A673 (cell line): ENCODE results near the gene ELL. TPM values are rescaled to one million over a fixed set of nuclear protein-coding genes. Genes with fewer than 3 reads are reported as not detected.

Experiments used
- BruUV-seq: library from RNA; stranded (reverse); fragments of 400-500 nt; replicated peaks from 2 replicates; lab custom pipeline; 2021; lab: Mats Ljungman, UMichigan
- CTCF ChIA-PET: fragments of 300-600 bp; sonication (Branson Sonifier 250); formaldehyde crosslinking; loops from one replicate; lab custom pipeline; 2022; ENCODE audit warnings: antibody characterized with exemption; lab: Charles Lee
- POLR2A ChIA-PET: fragments of 300-600 bp; sonication (Branson Sonifier 250); formaldehyde crosslinking; loops from one replicate; lab custom pipeline; 2022; ENCODE audit warnings: antibody characterized with exemption; ENCODE audit not compliant: low non-redundant PET; lab: Charles Lee
- DNase-seq: peaks from one replicate; pipeline ENCODE4 v3.0.0-alpha.2; 2015; ENCODE audit warnings: low spot score
- H3K27ac ChIP-seq: fragments of 200-600 bp; sonication (generic); 2 replicates; pipeline ENCODE4 v1.5.1; 2016; ENCODE audit warnings: mixed run types, low read depth, mild to moderate bottlenecking, mixed read lengths, antibody characterized with exemption, low read length; ENCODE audit not compliant: poor library complexity, severe bottlenecking
- H3K27me3 ChIP-seq: fragments of 200-600 bp; sonication (generic); replicated peaks from 2 replicates; pipeline ENCODE4 v1.6.1; 2017; ENCODE audit warnings: mixed run types, low read depth, mild to moderate bottlenecking, mixed read lengths, antibody characterized with exemption, low read length; ENCODE audit not compliant: insufficient read depth, poor library complexity
- H3K36me3 ChIP-seq: fragments of 200-600 bp; sonication (generic); 2 replicates; pipeline ENCODE4 v1.6.1; 2016; ENCODE audit warnings: mixed run types, mild to moderate bottlenecking, mixed read lengths, antibody characterized with exemption, low read length; ENCODE audit not compliant: insufficient read depth, poor library complexity, severe bottlenecking
- H3K4me1 ChIP-seq: fragments of 200-600 bp; sonication (generic); 2 replicates; pipeline ENCODE4 v1.6.1; 2017; ENCODE audit warnings: mixed run types, mild to moderate bottlenecking, mixed read lengths, antibody characterized with exemption, low read length; ENCODE audit not compliant: insufficient read depth, poor library complexity, severe bottlenecking
- H3K4me3 ChIP-seq: fragments of 200-600 bp; sonication (generic); 2 replicates; pipeline ENCODE4 v1.5.1; 2016; ENCODE audit warnings: low read depth, mixed run types, mild to moderate bottlenecking, mixed read lengths, low read length; ENCODE audit not compliant: poor library complexity, severe bottlenecking
- H3K9me3 ChIP-seq: fragments of 200-600 bp; sonication (generic); 2 replicates; pipeline ENCODE4 v1.6.1; 2016; ENCODE audit warnings: mixed run types, low read depth, mild to moderate bottlenecking, mixed read lengths, antibody characterized with exemption, low read length; ENCODE audit not compliant: poor library complexity, severe bottlenecking
- EZH2 ChIP-seq: fragments of 200-600 bp; sonication (generic); IDR thresholded peaks from 2 replicates; pipeline ENCODE4 v1.6.1; 2017; ENCODE audit warnings: borderline replicate concordance, low read depth, mild to moderate bottlenecking, mixed read lengths, antibody characterized with exemption, low read length; ENCODE audit not compliant: poor library complexity, severe bottlenecking
- intact Hi-C: fragments of 100-400 bp; cut with micrococcal nuclease; formaldehyde crosslinking; loops from one replicate; pipeline ENCODE4 v1.10.0; 2022; ENCODE audit not compliant: unreplicated experiment
- total RNA-seq: library from RNA; stranded (reverse); gene quantifications from 2 replicates; pipeline ENCODE4 v1.2.3, GENCODE V29; 2021
- TF ChIP-seq, protein P1 (sequence below): fragments of 300-800, 200-600 bp; sonication (generic); conservative IDR thresholded peaks from 2 replicates; pipeline ENCODE4 v1.5.1; 2017; ENCODE audit warnings: low read depth, mild to moderate bottlenecking, antibody characterized with exemption, low read length, moderate library complexity, mixed read lengths

ELL gene
- total RNA-seq, 1 experiment from 2014 or later: 16.4 TPM

DNA sequence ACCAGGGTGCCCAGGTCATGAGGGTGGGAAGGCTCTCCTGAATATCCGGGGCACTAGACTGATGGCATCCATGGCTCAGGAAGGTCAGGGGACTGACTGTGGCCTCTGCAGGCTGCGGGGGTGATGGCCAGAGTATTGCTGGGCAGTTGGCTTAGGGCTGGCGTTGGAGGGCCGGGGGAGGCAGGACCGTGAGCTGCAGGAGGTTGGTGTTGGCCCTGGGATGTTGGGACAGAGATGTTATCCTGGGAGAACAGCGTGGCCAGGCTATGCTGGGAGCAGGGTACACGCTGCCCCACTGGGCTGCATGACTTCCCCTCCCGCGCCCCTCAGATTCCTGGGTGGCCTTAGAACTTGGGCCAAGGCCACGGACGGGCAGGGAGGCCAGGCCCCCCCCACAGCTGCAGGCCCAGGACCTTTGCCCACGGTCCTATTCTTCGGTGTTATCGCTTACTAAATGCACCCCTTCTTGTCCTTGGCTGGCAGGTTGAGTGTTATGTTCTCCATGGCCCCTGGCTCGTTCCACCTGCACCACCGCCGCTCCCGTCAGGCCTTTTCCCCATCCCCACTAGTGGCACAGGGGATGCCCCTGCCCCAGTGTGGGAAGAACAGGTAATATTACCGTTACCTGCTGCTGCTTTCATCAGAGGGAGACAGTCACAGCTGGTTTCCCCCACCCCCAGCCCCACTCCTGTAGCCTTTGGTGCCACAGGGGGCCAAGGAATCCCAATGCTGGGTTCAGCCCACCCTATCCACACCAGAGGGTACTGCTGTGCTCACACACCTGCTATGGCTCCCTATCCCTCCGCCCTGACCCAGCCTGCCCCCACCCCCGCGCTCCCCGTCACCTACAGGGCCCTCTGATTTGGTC lies 80.7 kb downstream of the ELL start:
- Histone ChIP-seq H3K4me3 (no peak overlapping the region), H3K27ac (no peak overlapping the region), H3K36me3 (peaks cover 8% of the 10 kb centered on the region), H3K9me3 (no peaks in the 10 kb centered on the region), H3K4me1 (peaks cover 22% of the 10 kb centered on the region), H3K27me3 (no peaks in the 10 kb centered on the region)
- no peak for DNase-seq
- ChIA-PET POLR2A (no interaction called here), CTCF (interaction anchor here (0.5 to 1.0 kb wide), 4 partner anchors 10 to 418 kb away, joined by 3 to 7 read pairs (median 4); no protein-coding TSS in a partner anchor)
- no TSS peak for BruUV-seq
- intact Hi-C loops: no loop called here
- TF ChIP-seq, protein P1, sequence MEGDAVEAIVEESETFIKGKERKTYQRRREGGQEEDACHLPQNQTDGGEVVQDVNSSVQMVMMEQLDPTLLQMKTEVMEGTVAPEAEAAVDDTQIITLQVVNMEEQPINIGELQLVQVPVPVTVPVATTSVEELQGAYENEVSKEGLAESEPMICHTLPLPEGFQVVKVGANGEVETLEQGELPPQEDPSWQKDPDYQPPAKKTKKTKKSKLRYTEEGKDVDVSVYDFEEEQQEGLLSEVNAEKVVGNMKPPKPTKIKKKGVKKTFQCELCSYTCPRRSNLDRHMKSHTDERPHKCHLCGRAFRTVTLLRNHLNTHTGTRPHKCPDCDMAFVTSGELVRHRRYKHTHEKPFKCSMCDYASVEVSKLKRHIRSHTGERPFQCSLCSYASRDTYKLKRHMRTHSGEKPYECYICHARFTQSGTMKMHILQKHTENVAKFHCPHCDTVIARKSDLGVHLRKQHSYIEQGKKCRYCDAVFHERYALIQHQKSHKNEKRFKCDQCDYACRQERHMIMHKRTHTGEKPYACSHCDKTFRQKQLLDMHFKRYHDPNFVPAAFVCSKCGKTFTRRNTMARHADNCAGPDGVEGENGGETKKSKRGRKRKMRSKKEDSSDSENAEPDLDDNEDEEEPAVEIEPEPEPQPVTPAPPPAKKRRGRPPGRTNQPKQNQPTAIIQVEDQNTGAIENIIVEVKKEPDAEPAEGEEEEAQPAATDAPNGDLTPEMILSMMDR: no peak
- no peak for TF ChIP-seq EZH2

DNA sequence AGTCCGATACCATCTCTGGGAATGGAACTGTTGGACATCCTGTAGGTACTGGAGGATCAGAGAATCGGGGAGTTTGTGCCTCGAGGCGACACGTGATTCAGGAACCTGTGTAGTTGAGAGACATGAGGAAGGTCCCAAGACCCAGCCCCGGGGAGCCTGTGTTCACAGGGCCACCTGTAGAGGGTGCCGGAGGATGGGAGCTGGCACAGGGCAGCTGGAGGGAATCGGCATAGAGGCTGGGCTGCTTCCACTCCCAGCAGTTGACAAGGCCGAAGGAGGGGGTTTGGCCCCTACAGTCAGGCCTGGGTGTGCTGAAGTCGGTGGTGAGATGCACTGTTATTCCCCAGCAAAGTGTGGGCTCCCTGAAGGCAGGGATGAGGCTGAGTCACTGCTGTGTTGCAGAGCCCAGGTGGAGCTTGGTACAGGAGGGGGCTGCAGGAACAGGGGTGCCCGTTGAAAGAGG lies 81.4 kb downstream of the ELL start:
- BruUV-seq: no TSS peak
- Histone ChIP-seq H3K4me3 (no peak overlapping the region), H3K4me1 (peaks cover 24% of the 10 kb centered on the region), H3K36me3 (peaks cover 11% of the 10 kb centered on the region), H3K27me3 (no peaks in the 10 kb centered on the region), H3K9me3 (no peaks in the 10 kb centered on the region), H3K27ac (no peak overlapping the region)
- DNase-seq: peak; percentile 65
- TF ChIP-seq, protein P1: peak; percentile 59
- TF ChIP-seq EZH2: no peak
- POLR2A ChIA-PET: no interaction called here
- intact Hi-C loops: no loop called here
- CTCF ChIA-PET: interaction anchor here (0.5 to 1.0 kb wide), 4 partner anchors 10 to 419 kb away, joined by 3 to 7 read pairs (median 4); no protein-coding TSS in a partner anchor

DNA sequence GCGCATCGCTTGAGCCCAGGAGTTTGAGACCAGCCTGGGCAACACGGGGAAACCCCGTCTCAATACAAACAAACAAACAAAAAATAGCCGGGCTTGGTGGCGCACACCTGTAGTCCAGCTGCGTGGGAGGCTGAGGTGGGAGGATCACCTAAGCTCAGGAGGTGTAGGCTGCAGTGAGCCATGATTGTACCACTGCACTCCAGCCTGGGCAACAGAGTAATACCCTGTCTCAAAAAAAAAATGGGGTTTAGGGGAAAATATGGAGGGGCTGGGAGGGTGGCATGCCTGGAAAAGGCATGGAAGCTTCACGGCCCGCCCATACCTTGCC lies 82.0 kb downstream of the ELL start:
- Histone ChIP-seq H3K27me3 (no peaks in the 10 kb centered on the region), H3K36me3 (peaks cover 16% of the 10 kb centered on the region), H3K9me3 (no peaks in the 10 kb centered on the region), H3K27ac (peak overlapping the region; percentile 84), H3K4me3 (no peak overlapping the region), H3K4me1 (peaks cover 30% of the 10 kb centered on the region)
- no peak for TF ChIP-seq EZH2
- TF ChIP-seq, protein P1: no peak
- ChIA-PET CTCF (interaction anchor here (1.0 to 2.0 kb wide), 2 partner anchors 11 to 407 kb away, joined by 3 to 5 read pairs; no protein-coding TSS in a partner anchor), POLR2A (no interaction called here)
- no TSS peak for BruUV-seq
- intact Hi-C loops: no loop called here
- no peak for DNase-seq
